HCT116 (cell line): ENCODE measurements around the gene CTXN1. TPM values are rescaled to one million over a fixed set of nuclear protein-coding genes. Genes with fewer than 3 reads are reported as not detected.

ENCODE experiments used
- ATAC-seq: fragments of 200-7000 bp; cut with Tn5 transposase; 2 replicates; pipeline ENCODE4 v1.9.1; 2020; ENCODE audit warnings: mild to moderate bottlenecking, moderate library complexity
- BruUV-seq: library from RNA; stranded (reverse); fragments of 400-500 nt; replicated peaks from 2 replicates; lab custom pipeline; 2021; lab: Mats Ljungman, UMichigan
- CTCF ChIA-PET: fragments of 300-600 bp; sonication (Branson Sonifier 250); formaldehyde crosslinking; loops from one replicate; lab custom pipeline; 2021; ENCODE audit warnings: antibody characterized with exemption; lab: Charles Lee
- POLR2A ChIA-PET: fragments of 300-600, 350-600 bp; sonication (Branson Sonifier 250); formaldehyde crosslinking; loops from one replicate; lab custom pipeline; 2021; ENCODE audit warnings: antibody characterized with exemption; lab: Charles Lee
- RAD21 ChIA-PET, 2 experiments: fragments of 300-600 bp; sonication (Branson Sonifier 250); formaldehyde crosslinking; loops; one replicate each; lab custom pipeline; 2023; ENCODE audit warnings: low total read pairs in 2 of 2; ENCODE audit not compliant: uncharacterized antibody in 2 of 2, unreplicated experiment in 2 of 2, low non-redundant PET in 1 of 2; lab: Charles Lee
- DNase-seq: peaks from one replicate; pipeline ENCODE4 v3.0.0-alpha.2; 2010; ENCODE audit warnings: low read depth, low spot score
- H2AFZ ChIP-seq: fragments of 200-600 bp; shearing (Covaris generic), sonication (generic); 2 replicates; pipeline ENCODE4 v1.6.1; 2017; ENCODE audit warnings: low read depth, mixed run types, mixed read lengths, antibody characterized with exemption, low read length; ENCODE audit not compliant: poor library complexity, severe bottlenecking
- H3K27ac ChIP-seq: 2 replicates; pipeline ENCODE4 v1.5.1; 2012; ENCODE audit warnings: low read depth, low read length
- H3K27me3 ChIP-seq: fragments of 200-600 bp; sonication (generic); 2 replicates; pipeline ENCODE4 v1.6.1; 2016; ENCODE audit warnings: mixed run types, low read length, mixed read lengths; ENCODE audit not compliant: insufficient read depth
- H3K36me3 ChIP-seq, 2 experiments: fragments of 200-500 bp in 1 of 2; fragments of 200-600 bp in 1 of 2; sonication (Bioruptor generic) in 1 of 2; sonication (generic) in 1 of 2; 2 replicates each; pipeline versions ENCODE4 v1.5.1 to v1.6.1; 2014 to 2016; ENCODE audit warnings: low read length in 2 of 2, inconsistent platforms in 1 of 2, mixed read lengths in 1 of 2, mixed run types in 1 of 2; ENCODE audit not compliant: insufficient read depth in 2 of 2, control insufficient read depth in 1 of 2
- H3K4me1 ChIP-seq, 2 experiments: fragments of 200-600 bp in 1 of 2; sonication (generic) in 1 of 2; 2 replicates each; pipeline versions ENCODE4 v1.5.1 to v1.6.1; 2012 to 2017; ENCODE audit warnings: low read length in 2 of 2, inconsistent platforms in 1 of 2, mild to moderate bottlenecking in 1 of 2, mixed read lengths in 1 of 2, mixed run types in 1 of 2, moderate library complexity in 1 of 2; ENCODE audit not compliant: insufficient read depth in 2 of 2, control insufficient read depth in 1 of 2
- H3K4me2 ChIP-seq: fragments of 200-600 bp; sonication (generic); 2 replicates; pipeline ENCODE4 v1.6.1; 2017; ENCODE audit warnings: mixed run types, low read length, mixed read lengths
- H3K4me3 ChIP-seq, 2 experiments: fragments of 200-600 bp in 1 of 2; sonication (generic) in 1 of 2; replicated peaks in 1 of 2; 2 replicates each; pipeline ENCODE4 v1.5.1; 2011 to 2016; ENCODE audit warnings: low read length in 2 of 2, control low read depth in 1 of 2, low read depth in 1 of 2, mild to moderate bottlenecking in 1 of 2, mixed read lengths in 1 of 2, mixed run types in 1 of 2
- H3K79me2 ChIP-seq: fragments of 200-600 bp; sonication (generic); 2 replicates; pipeline ENCODE4 v1.6.1; 2017; ENCODE audit warnings: mild to moderate bottlenecking, mixed run types, low read length, moderate library complexity, mixed read lengths; ENCODE audit not compliant: insufficient read depth
- H3K9ac ChIP-seq: fragments of 200-600 bp; sonication (generic); 2 replicates; pipeline ENCODE4 v1.6.1; 2016; ENCODE audit warnings: low read length, mixed read lengths
- H3K9me2 ChIP-seq: fragments of 200-600 bp; sonication (generic), shearing (Covaris generic); 2 replicates; pipeline ENCODE4 v1.6.1; 2017; ENCODE audit warnings: mixed run types, mild to moderate bottlenecking, moderate library complexity; ENCODE audit not compliant: insufficient read depth
- H3K9me3 ChIP-seq, 2 experiments: fragments of 200-500 bp in 1 of 2; fragments of 200-600 bp in 1 of 2; sonication (Bioruptor generic) in 1 of 2; sonication (generic) in 1 of 2; 2 replicates each; pipeline ENCODE4 v1.6.1; 2014 to 2017; ENCODE audit warnings: low read length in 2 of 2, mixed read lengths in 2 of 2, inconsistent platforms in 1 of 2, low read depth in 1 of 2, mild to moderate bottlenecking in 1 of 2, mixed run types in 1 of 2, moderate library complexity in 1 of 2; ENCODE audit not compliant: control insufficient read depth in 1 of 2, insufficient read depth in 1 of 2
- H4K20me1 ChIP-seq: fragments of 200-600 bp; sonication (generic), shearing (Covaris generic); 2 replicates; pipeline ENCODE4 v1.6.1; 2017; ENCODE audit warnings: mixed run types, mild to moderate bottlenecking, moderate library complexity; ENCODE audit not compliant: insufficient read depth
- CTCF ChIP-seq, 3 experiments: fragments of 200-600 bp in 1 of 3; sonication (generic) in 1 of 3; IDR thresholded peaks in 2 of 3; conservative IDR thresholded peaks in 1 of 3; 2 replicates each; pipeline ENCODE4 v1.5.1; 2012 to 2017; ENCODE audit warnings: low read depth in 2 of 3, low read length in 2 of 3, antibody characterized with exemption in 1 of 3, borderline replicate concordance in 1 of 3, control low read depth in 1 of 3, mild to moderate bottlenecking in 1 of 3, mixed read lengths in 1 of 3, mixed run types in 1 of 3, moderate library complexity in 1 of 3; ENCODE audit not compliant: insufficient read depth in 1 of 3
- MAX ChIP-seq: IDR thresholded peaks from 2 replicates; pipeline ENCODE4 v1.6.1; 2012
- POLR2A ChIP-seq: IDR thresholded peaks from 2 replicates; pipeline ENCODE4 v1.7.0; 2011; ENCODE audit warnings: borderline replicate concordance; ENCODE audit not compliant: insufficient read depth, insufficient read length; ENCODE audit errors: extremely low read depth
- REST ChIP-seq: IDR thresholded peaks from 2 replicates; pipeline ENCODE4 v1.6.1; 2012; ENCODE audit warnings: low read depth
- intact Hi-C: fragments of 100-400 bp; cut with micrococcal nuclease; formaldehyde crosslinking; loops from 2 replicates; pipeline ENCODE4 v1.10.0; 2022
- total RNA-seq: library from RNA; stranded (reverse); gene quantifications from one replicate; pipeline ENCODE4 v1.2.1, GENCODE V29; 2021; ENCODE audit not compliant: unreplicated experiment

Gene CTXN1
- total RNA-seq, 1 experiment from 2014 or later: 56.0 TPM

- intact Hi-C loops: no loop called here
- Histone ChIP-seq H3K9ac (no peak overlapping the region), H2AFZ (no peak overlapping the region), H4K20me1 (no peaks in the 10 kb centered on the region), H3K79me2 (peaks cover 19% of the 10 kb centered on the region; the same call in 1 of the 2 replicates), H3K27me3 (no peaks in the 10 kb centered on the region), H3K4me1 (peaks cover 13 to 42% of the 10 kb centered on the region in 2 experiments; a peak in 3 of 4 replicates), H3K9me2 (no peaks in the 10 kb centered on the region), H3K4me2 (peak overlapping the region; percentile 46; the same call in 1 of the 2 replicates), H3K27ac (no peak overlapping the region), H3K4me3 (no peak overlapping the region), H3K36me3 (no peaks in the 10 kb centered on the region), H3K9me3 (no peaks in the 10 kb centered on the region)
- DNase-seq (no peak), ATAC-seq (no peak)
- TF ChIP-seq MAX: no peak
- TF ChIP-seq POLR2A: no peak
- TF ChIP-seq REST: no peak
- no peak for TF ChIP-seq CTCF (IDR thresholded peaks at IDR 0.05 in 2 of 3, conservative IDR thresholded peaks at IDR 0.05 in 1 of 3; ENCODE audit: borderline replicate concordance in 1 of 3, insufficient read depth in 1 of 3, low read depth in 2 of 3, low read length in 2 of 3)
- no TSS peak for BruUV-seq
- RAD21 ChIA-PET: no interaction called here
- POLR2A ChIA-PET: interaction anchor here (1.0 kb wide), 1 partner anchor 17 kb away, joined by 6 read pairs; no protein-coding TSS in a partner anchor
- CTCF ChIA-PET: interaction anchor here (4.0 kb wide), 1 partner anchor 17 kb away, joined by 14 read pairs; no protein-coding TSS in a partner anchor
Observed at GRCh38 chr19:7885818-7886217, 40.1 kb downstream of the CTXN1 start.
